K562 (cell line): ENCODE data around the gene CTIF. TPM values are rescaled to one million over a fixed set of nuclear protein-coding genes. Genes with fewer than 3 reads are reported as not detected.

Experiments
- ATAC-seq: fragments of 200-7000 bp; cut with Tn5 transposase; 3 replicates; pipeline ENCODE4 v1.9.1; 2020; ENCODE audit warnings: moderate library complexity
- BruUV-seq: library from RNA; stranded (reverse); fragments of 400-500 nt; replicated peaks from 2 replicates; lab custom pipeline; 2021; lab: Mats Ljungman, UMichigan
- CTCF ChIA-PET: fragments of 300-600 bp; formaldehyde crosslinking; extraction: SDS; loops from one replicate; lab custom pipeline; 2021; ENCODE audit warnings: low intra/inter-chr PET ratio; lab: Yijun Ruan, JAX
- POLR2A ChIA-PET: fragments of 300-600, 350-650 bp; sonication (Branson Sonifier 250); formaldehyde crosslinking; extraction: SDS; loops from one replicate; lab custom pipeline; 2021; ENCODE audit warnings: antibody characterized with exemption, inconsistent platforms; lab: Yijun Ruan, JAX
- DNase-seq, 4 experiments: peaks; one replicate each; pipeline versions ENCODE4 v3.0.0 to v3.0.0-alpha.2; 2011 to 2018; ENCODE audit warnings: low spot score in 3 of 4, mixed read lengths in 3 of 4; ENCODE audit errors: extremely low read depth in 1 of 4
- FAIRE-seq: peaks from 2 replicates; lab custom pipeline; 2011; peaks lifted over from hg19 to GRCh38; lab: Jason Lieb, UNC
- H2AFZ ChIP-seq: 2 replicates; pipeline ENCODE4 v1.6.0; 2011; ENCODE audit warnings: low read depth, low read length, control low read depth, inconsistent platforms
- H3K27ac ChIP-seq: fragments of 200-600 bp; 3 replicates; pipeline ENCODE4 v1.8.0; 2011; ENCODE audit warnings: low read depth, mild to moderate bottlenecking, control low read depth, inconsistent platforms, low read length, moderate library complexity, mixed read lengths; ENCODE audit errors: extremely low read depth
- H3K27me3 ChIP-seq, 2 experiments: fragments of 300-600 bp in 1 of 2; 2 replicates in 1 of 2; 3 replicates in 1 of 2; pipeline versions ENCODE4 v1.6.0 to v1.8.0; 2011; ENCODE audit warnings: inconsistent platforms in 2 of 2, low read length in 2 of 2, mild to moderate bottlenecking in 1 of 2, mixed read lengths in 1 of 2, moderate library complexity in 1 of 2; ENCODE audit not compliant: control insufficient read depth in 2 of 2, insufficient read depth in 2 of 2
- H3K36me3 ChIP-seq: fragments of 300-600 bp; 3 replicates; pipeline ENCODE4 v1.8.0; 2011; ENCODE audit warnings: mild to moderate bottlenecking, low read length, inconsistent platforms; ENCODE audit not compliant: control insufficient read depth, insufficient read depth
- H3K4me1 ChIP-seq, 2 experiments: fragments of 200-600 bp in 1 of 2; replicated peaks in 1 of 2; 2 replicates in 1 of 2; 3 replicates in 1 of 2; pipeline versions ENCODE4 v1.5.1 to v1.8.0; 2011; ENCODE audit warnings: inconsistent platforms in 2 of 2, low read length in 2 of 2, mild to moderate bottlenecking in 1 of 2, mixed read lengths in 1 of 2, moderate library complexity in 1 of 2; ENCODE audit not compliant: control insufficient read depth in 2 of 2, insufficient read depth in 2 of 2
- H3K4me2 ChIP-seq: 2 replicates; pipeline ENCODE4 v1.6.1; 2011; ENCODE audit warnings: low read length, control low read depth, inconsistent platforms, mixed read lengths; ENCODE audit not compliant: insufficient read depth
- H3K4me3 ChIP-seq: fragments of 200-600 bp; sonication (generic), shearing (Covaris generic); 2 replicates; pipeline ENCODE4 v1.5.1; 2016; ENCODE audit warnings: control low read depth, inconsistent platforms
- H3K79me2 ChIP-seq: fragments of 200-600 bp; 3 replicates; pipeline ENCODE4 v1.8.0; 2011; ENCODE audit warnings: low read length, inconsistent platforms; ENCODE audit not compliant: control insufficient read depth, insufficient read depth
- H3K9ac ChIP-seq, 2 experiments: 2 replicates each; pipeline versions ENCODE4 v1.6.0 to v1.6.1; 2011; ENCODE audit warnings: low read depth in 2 of 2, low read length in 2 of 2, control low read depth in 1 of 2, inconsistent platforms in 1 of 2, mild to moderate bottlenecking in 1 of 2, mixed read lengths in 1 of 2; ENCODE audit not compliant: insufficient read depth in 1 of 2
- H3K9me1 ChIP-seq: one replicate; pipeline ENCODE4 v1.6.0; 2011; ENCODE audit warnings: inconsistent platforms, mild to moderate bottlenecking, low read length, moderate library complexity; ENCODE audit not compliant: control insufficient read depth, insufficient read depth
- H3K9me3 ChIP-seq: replicated peaks from 2 replicates; pipeline ENCODE4 v1.5.1; 2011; ENCODE audit warnings: low read depth, low read length, inconsistent platforms; ENCODE audit not compliant: control insufficient read depth, insufficient read depth
- H4K20me1 ChIP-seq: replicated peaks from 2 replicates; pipeline ENCODE4 v1.6.1; 2011; ENCODE audit warnings: low read length, inconsistent platforms, mixed read lengths; ENCODE audit not compliant: control insufficient read depth, insufficient read depth
- CEBPG ChIP-seq, 3 experiments: fragments of 200-800 bp in 1 of 3; sonication (Bioruptor generic) in 1 of 3; sonication (generic) in 1 of 3; formaldehyde crosslinking in 1 of 3; IDR thresholded peaks in 2 of 3; conservative IDR thresholded peaks in 1 of 3; 2 replicates each; pipeline versions ENCODE4 v1.6.1 to v1.8.0; 2016 to 2022; ENCODE audit warnings: missing compliant biosample characterization in 2 of 3, missing genetic modification characterization in 2 of 3, mild to moderate bottlenecking in 1 of 3, missing genetic modification reagents in 1 of 3
- ILF3 ChIP-seq: fragments of 450-650 bp; IDR thresholded peaks from 2 replicates; pipeline ENCODE4 v1.6.1; 2018; ENCODE audit warnings: antibody characterized with exemption, mild to moderate bottlenecking, moderate library complexity, borderline replicate concordance
- MEIS2 ChIP-seq: fragments of 450-650 bp; IDR thresholded peaks from 2 replicates; pipeline ENCODE4 v1.6.1; 2014; ENCODE audit warnings: mild to moderate bottlenecking; ENCODE audit not compliant: partially characterized antibody
- SMAD1 ChIP-seq: fragments of 150-350 bp; IDR thresholded peaks from 2 replicates; pipeline ENCODE4 v1.6.1; 2014; ENCODE audit warnings: low read length, low read depth; ENCODE audit not compliant: partially characterized antibody
- SMARCE1 ChIP-seq: fragments of 450-650 bp; IDR thresholded peaks from 2 replicates; pipeline ENCODE4 v1.7.1; 2016; ENCODE audit warnings: mild to moderate bottlenecking
- WGBS: fragments of 100-300 bp; shearing (Covaris generic); methylation state at CpG from one replicate; pipeline ENCODE4 v1.1.6; 2016; ENCODE audit warnings: low coverage, mixed read lengths; ENCODE audit not compliant: insufficient coverage; ENCODE audit errors: missing lambda C conversion rate; 5-methylcytosine and 5-hydroxymethylcytosine counted together
- in situ Hi-C: fragments of 300-500 bp; cut with MboI; formaldehyde crosslinking; loops from 4 replicates; pipeline ENCODE4 v1.15.0; 2018; ENCODE audit warnings: inconsistent platforms, mixed read lengths
- intact Hi-C: fragments of 100-400 bp; cut with micrococcal nuclease; formaldehyde crosslinking; loops from 2 replicates; pipeline ENCODE4 v1.14.2; 2022
- polyA plus RNA-seq, 8 experiments: library from polyadenylated mRNA; depleted of rRNA in 4 of 8; stranded (reverse) in 5 of 8; unstranded in 3 of 8; fragments of >200 nt; fragmentation: Nextera tagmentation in 2 of 8; fragmentation: Illumina TruSeq in 1 of 8; extraction: Ambion mirVana in 2 of 8; extraction: Trizol in 1 of 8; gene quantifications; 2 replicates each; pipeline versions ENCODE4 v1.2.1 to v1.2.3, GENCODE V29; 2011 to 2014; ENCODE audit warnings: inconsistent platforms in 1 of 8, missing spikeins in 1 of 8
- total RNA-seq, 7 experiments: library from RNA; depleted of rRNA in 6 of 7; stranded (reverse); fragments of >200 nt in 6 of 7; fragmentation: Illumina TruSeq in 2 of 7; extraction: Trizol in 2 of 7; gene quantifications; 2 replicates each; pipeline versions ENCODE4 v1.2.1 to v1.2.3, GENCODE V29; 2011 to 2021; ENCODE audit warnings: low replicate concordance in 1 of 7

Gene CTIF
- total and polyA plus RNA-seq, 9 of the 15 experiments (the other 6 are each of a cell fraction or from before 2014, with no cell fraction given), result 0.17 to 11.5 (median 2.2) TPM

GRCh38 chr18:48814490-48815178 lies 275.8 kb downstream of the CTIF start:
- no peaks in the 10 kb centered on the region for H3K9me1 ChIP-seq
- FAIRE-seq, result no peak
- 56% methylated on average over 5 of the region's 5 CpGs for WGBS
- no peaks in the 10 kb centered on the region for H3K27me3 ChIP-seq
- H3K4me1 ChIP-seq, result peaks cover 12 to 22% of the 10 kb centered on the region in 2 experiments; a peak in 3 of 5 replicates
- H3K4me2 ChIP-seq, result peak overlapping the region; percentile 17; the same call in 1 of the 2 replicates
- no peaks in the 10 kb centered on the region for H3K36me3 ChIP-seq
- in situ Hi-C loops (no loop called here), intact Hi-C loops (no loop called here)
- H3K4me3 ChIP-seq, result no peak overlapping the region
- ChIA-PET POLR2A (interaction anchor here (1.3 kb wide), 1 partner anchor 11 kb away, joined by 5 read pairs; no protein-coding TSS in a partner anchor), CTCF (no interaction called here)
- H3K9ac ChIP-seq, result peak overlapping the region in 1 of 2 experiments; percentile 13; a peak in 1 of 4 replicates
- TF ChIP-seq CEBPG (CRISPR knock-in tag; IDR thresholded peaks at IDR 0.05) (no peak), CEBPG (tag; conservative IDR thresholded peaks at IDR 0.05 in 1 of 2, IDR thresholded peaks at IDR 0.05 in 1 of 2) (0 out of 4 replicates have a peak, but pooled peaks of 1 of the 2 experiments have one; percentile 67), SMAD1 (no peak), MEIS2 (no peak)
- DNase-seq, result no peak
- no TSS peak for BruUV-seq
- H3K27ac ChIP-seq, result peak overlapping the region; percentile 29; the same call in 2 of the 3 replicates
- no peaks in the 10 kb centered on the region for H3K79me2 ChIP-seq
- H2AFZ ChIP-seq, result 0 out of 2 replicates have a peak overlapping the region, but pooled peaks have one; percentile 54
- H3K9me3 ChIP-seq, result no peaks in the 10 kb centered on the region
- no peaks in the 10 kb centered on the region for H4K20me1 ChIP-seq
- ATAC-seq, result no peak; the same call in 2 of the 3 replicates

GRCh38 chr18:48815179-48815515 lies 276.3 kb downstream of the CTIF start:
- no peaks in the 10 kb centered on the region for H3K9me3 ChIP-seq
- H3K9me1 ChIP-seq, result no peaks in the 10 kb centered on the region
- H3K9ac ChIP-seq, result no peak overlapping the region
- no peak overlapping the region for H2AFZ ChIP-seq
- ATAC-seq, result no peak
- no peaks in the 10 kb centered on the region for H4K20me1 ChIP-seq
- FAIRE-seq, result no peak
- peaks cover 12 to 22% of the 10 kb centered on the region in 2 experiments; a peak in 3 of 5 replicates for H3K4me1 ChIP-seq
- no peak overlapping the region for H3K4me3 ChIP-seq
- in situ Hi-C loops (no loop called here), intact Hi-C loops (no loop called here)
- TF ChIP-seq SMARCE1 (no peak), ILF3 (no peak), CEBPG (CRISPR knock-in tag; IDR thresholded peaks at IDR 0.05) (no peak), CEBPG (tag; conservative IDR thresholded peaks at IDR 0.05 in 1 of 2, IDR thresholded peaks at IDR 0.05 in 1 of 2) (peak in 1 of 2 experiments; percentile 41; a peak in 2 of 4 replicates)
- TF ChIP-seq, all 486 proteins: peak for 1
- Histone ChIP-seq H3K4me2 (no peak overlapping the region), H3K27me3 (no peaks in the 10 kb centered on the region), H3K36me3 (no peaks in the 10 kb centered on the region), H3K79me2 (no peaks in the 10 kb centered on the region), H3K27ac (no peak overlapping the region)
- POLR2A ChIA-PET, result no interaction called here
- WGBS, result 91% methylated on average over 1 of the region's 1 CpG
- CTCF ChIA-PET, result no interaction called here
- BruUV-seq, result no TSS peak
- DNase-seq, result no peak
